Measurements from ENCODE around the gene DFFB. TPM values are rescaled to one million over a fixed set of nuclear protein-coding genes. Genes with fewer than 3 reads are reported as not detected.

The DFFB gene
- total RNA-seq, 1 donor from 2014 or later, result 4.8 TPM

- Histone ChIP-seq H3K4me2 (peak overlapping the region; percentile 85), H4K20me1 (ENCODE audit: low read depth) (peaks cover 17% of the 10 kb centered on the region), H3K79me2 (ENCODE audit: low read depth) (peaks cover 25% of the 10 kb centered on the region), H3K27ac (no peak overlapping the region), H3K9ac (no peak overlapping the region), H3K36me3 (no peaks in the 10 kb centered on the region), H3F3A (ENCODE audit: low read depth) (peaks cover 7% of the 10 kb centered on the region), H3K4me3 (peak overlapping the region; percentile 75), H3K9me3 (ENCODE audit: low read depth) (no peaks in the 10 kb centered on the region), H2AFZ (replicated peaks) (no peak overlapping the region), H3K27me3 (peaks cover 19% of the 10 kb centered on the region), H3K4me1 (peaks cover 15% of the 10 kb centered on the region)
- DNase-seq (ENCODE audit: low spot score), result peak; percentile 48
- Mint-ChIP-seq H3K27ac (no peak overlapping the region), H3K4me1 (peaks cover 14% of the 10 kb centered on the region), H3K27me3 (ENCODE audit: insufficient read depth, low read depth) (peaks cover 10% of the 10 kb centered on the region), H3K4me3 (peak overlapping the region; percentile 96), H3K36me3 (peaks cover 2% of the 10 kb centered on the region), H3K9me3 (no peaks in the 10 kb centered on the region)
- TF ChIP-seq EZH2 (IDR thresholded peaks at IDR 0.05) (no peak), CTCF (IDR thresholded peaks at IDR 0.05) (no peak)
Measured at GRCh38 chr1:3858231-3858981, 1.1 kb downstream of the DFFB start.

GRCh38 chr1:3863231-3863935 is 6.1 kb downstream of the DFFB start:
- TF ChIP-seq CTCF (IDR thresholded peaks at IDR 0.05), result no peak
- no peak for TF ChIP-seq EZH2 (IDR thresholded peaks at IDR 0.05)
- TF ChIP-seq EZH2phosphoT487 (IDR thresholded peaks at IDR 0.05), result no peak

GRCh38 chr1:3864884-3865283 is 7.6 kb downstream of the DFFB start:
- H3K9me3 Mint-ChIP-seq, result peaks cover 2% of the 10 kb centered on the region
- H3K27ac Mint-ChIP-seq, result no peak overlapping the region
- H3K27ac ChIP-seq, result no peak overlapping the region

More at GRCh38 chr1:3863231-3863935, 6.1 kb downstream of the DFFB start:
- no peak overlapping the region for H3K27ac Mint-ChIP-seq
- no peak for DNase-seq (ENCODE audit: low spot score)
- H3K4me1 Mint-ChIP-seq, result peaks cover 2% of the 10 kb centered on the region
- H3K9me3 Mint-ChIP-seq, result no peaks in the 10 kb centered on the region
- H3K9ac ChIP-seq, result no peak overlapping the region
- peaks cover 10% of the 10 kb centered on the region for H3K27me3 ChIP-seq
- H2AFZ ChIP-seq (replicated peaks), result no peak overlapping the region
- H3K4me2 ChIP-seq, result no peak overlapping the region
- no peaks in the 10 kb centered on the region for H3K79me2 ChIP-seq (ENCODE audit: low read depth)
- no peak overlapping the region for H3K27ac ChIP-seq
- peaks cover 3% of the 10 kb centered on the region for H4K20me1 ChIP-seq (ENCODE audit: low read depth)
- H3F3A ChIP-seq (ENCODE audit: low read depth), result peaks cover 3% of the 10 kb centered on the region
- peaks cover 3% of the 10 kb centered on the region for H3K36me3 Mint-ChIP-seq
- peaks cover 1% of the 10 kb centered on the region for H3K4me1 ChIP-seq
- no peak overlapping the region for H3K4me3 ChIP-seq
- H3K36me3 ChIP-seq, result no peaks in the 10 kb centered on the region
- no peaks in the 10 kb centered on the region for H3K9me3 ChIP-seq (ENCODE audit: low read depth)
- peaks cover 8% of the 10 kb centered on the region for H3K27me3 Mint-ChIP-seq (ENCODE audit: insufficient read depth, low read depth)
- no peak overlapping the region for H3K4me3 Mint-ChIP-seq

More at GRCh38 chr1:3864884-3865283, 7.6 kb downstream of the DFFB start:
- no peaks in the 10 kb centered on the region for H3F3A ChIP-seq (ENCODE audit: low read depth)
- no peaks in the 10 kb centered on the region for H4K20me1 ChIP-seq (ENCODE audit: low read depth)
- H3K4me1 Mint-ChIP-seq, result no peaks in the 10 kb centered on the region
- no peak overlapping the region for H3K4me2 ChIP-seq
- no peak overlapping the region for H3K9ac ChIP-seq
- H3K79me2 ChIP-seq (ENCODE audit: low read depth), result no peaks in the 10 kb centered on the region
- no peak for TF ChIP-seq EZH2phosphoT487 (IDR thresholded peaks at IDR 0.05)
- TF ChIP-seq CTCF (IDR thresholded peaks at IDR 0.05), result no peak
- TF ChIP-seq EZH2 (IDR thresholded peaks at IDR 0.05), result no peak
- H2AFZ ChIP-seq (replicated peaks), result no peak overlapping the region
- DNase-seq (ENCODE audit: low spot score), result no peak
- H3K36me3 Mint-ChIP-seq, result peaks cover 8% of the 10 kb centered on the region
- no peaks in the 10 kb centered on the region for H3K9me3 ChIP-seq (ENCODE audit: low read depth)
- no peaks in the 10 kb centered on the region for H3K36me3 ChIP-seq
- H3K4me1 ChIP-seq, result no peaks in the 10 kb centered on the region
- H3K27me3 Mint-ChIP-seq (ENCODE audit: insufficient read depth, low read depth), result peaks cover 6% of the 10 kb centered on the region
- no peak overlapping the region for H3K4me3 Mint-ChIP-seq
- H3K27me3 ChIP-seq, result no peaks in the 10 kb centered on the region
- H3K4me3 ChIP-seq, result no peak overlapping the region

Data from neural progenitor cell (in vitro differentiated cells).